NB4 (cell line): ENCODE data around the gene CWC25.

ENCODE experiments used
- DNase-seq: peaks from one replicate; pipeline ENCODE4 v3.0.0; 2010; ENCODE audit warnings: low read depth
- H3K4me3 ChIP-seq: one replicate; pipeline ENCODE4 v1.5.1; 2011; ENCODE audit warnings: mild to moderate bottlenecking, low read depth, low read length, moderate library complexity
- CTCF ChIP-seq: IDR thresholded peaks from one replicate; pipeline ENCODE4 v1.5.1; 2012; ENCODE audit warnings: low read depth, low read length
- MAX ChIP-seq: IDR thresholded peaks from 2 replicates; pipeline ENCODE4 v1.6.1; 2011; ENCODE audit warnings: low read depth, low read length
- MYC ChIP-seq: IDR thresholded peaks from 2 replicates; pipeline ENCODE4 v1.6.1; 2011; ENCODE audit warnings: low read depth, low read length
- POLR2A ChIP-seq: IDR thresholded peaks from 2 replicates; pipeline ENCODE4 v1.6.1; 2011; ENCODE audit warnings: mild to moderate bottlenecking; ENCODE audit not compliant: insufficient read length; ENCODE audit errors: extremely low read depth

Gene CWC25

GRCh38 chr17:38751808-38752307 lies 73.3 kb downstream of the CWC25 start:
- peak overlapping the region; percentile 96 for H3K4me3 ChIP-seq
- peak; percentile 83 for DNase-seq
- TF ChIP-seq MYC (no peak), POLR2A (no peak), CTCF (no peak), MAX (no peak)

GRCh38 chr17:38751144-38751807 lies 73.8 kb downstream of the CWC25 start:
- peak; percentile 52 for DNase-seq

More at GRCh38 chr17:38751144-38751807, 73.8 kb downstream of the CWC25 start:
- no peak; the same call in 1 of the 2 replicates for TF ChIP-seq MYC
- 0 out of 2 replicates have a peak, but pooled peaks have one; percentile 13 for TF ChIP-seq MAX
- peak overlapping the region; percentile 96 for H3K4me3 ChIP-seq
